Gastrocnemius medialis (tissue), 4 donors: ENCODE data around the gene HMG20A. TPM values are rescaled to one million over a fixed set of nuclear protein-coding genes. Genes with fewer than 3 reads are reported as not detected.

Source experiments
- ATAC-seq, 2 donors: fragments of 150-250 bp; one replicate each; pipeline ENCODE4 v1.9.1; 2016
- DNase-seq, 2 donors: peaks; one replicate each; pipeline ENCODE4 v3.0.0-alpha.2; 2019
- H3K27ac ChIP-seq, 4 donors: fragments of 200-600 bp; sonication (generic); 1 replicate in 1 of 4; 2 replicates in 3 of 4; pipeline ENCODE4 v1.5.1; 2016 to 2018; ENCODE audit warnings: mild to moderate bottlenecking in 2 of 4, moderate library complexity in 1 of 4
- H3K27me3 ChIP-seq, 3 donors: fragments of 200-600 bp; sonication (generic) in 2 of 3; 1 replicate in 1 of 3; 2 replicates in 2 of 3; pipeline versions ENCODE4 v1.5.1 to v1.6.0; 2016 to 2019; ENCODE audit warnings: mild to moderate bottlenecking in 1 of 3, moderate library complexity in 1 of 3
- H3K36me3 ChIP-seq, 2 donors: fragments of 200-600 bp; sonication (generic) in 1 of 2; one replicate each; pipeline ENCODE4 v1.5.1; 2017 to 2018
- H3K4me1 ChIP-seq, 2 donors: fragments of 200-600 bp; sonication (generic) in 1 of 2; one replicate each; pipeline ENCODE4 v1.5.1; 2016 to 2017; ENCODE audit warnings: mild to moderate bottlenecking in 2 of 2
- H3K4me3 ChIP-seq, 4 donors: fragments of 200-600 bp; sonication (generic) in 3 of 4; 1 replicate in 1 of 4; 2 replicates in 3 of 4; pipeline ENCODE4 v1.5.1; 2016 to 2019; ENCODE audit warnings: mild to moderate bottlenecking in 2 of 4
- H3K9me3 ChIP-seq, 3 donors: fragments of 200-600 bp; sonication (generic) in 2 of 3; 1 replicate in 1 of 3; 2 replicates in 2 of 3; pipeline ENCODE4 v1.5.1; 2016 to 2019
- POLR2A ChIP-seq, 2 donors: fragments of 450-650 bp; IDR thresholded peaks; one replicate each; pipeline ENCODE4 v1.6.1; 2017; ENCODE audit warnings: antibody characterized with exemption in 2 of 2, mild to moderate bottlenecking in 2 of 2, moderate library complexity in 2 of 2
- in situ Hi-C, 4 donors: fragments of 200-750 bp; cut with MboI; loops; one replicate each; pipeline versions ENCODE4 v1.15.0 to v1.8.0; 2017; ENCODE audit warnings: low sequenced_read_pairs in 4 of 4
- intact Hi-C: fragments of 100-400 bp; cut with DNase I; formaldehyde crosslinking; loops from one replicate; pipeline ENCODE4 v1.15.1; 2023; ENCODE audit warnings: low total_unique reads
- total RNA-seq, 4 donors: library from RNA; depleted of rRNA; stranded (reverse); fragments of >200 nt; gene quantifications; one replicate each; pipeline versions ENCODE4 v1.1.0 to v1.2.3, GENCODE V29; 2016
- TF ChIP-seq, protein P1 (sequence below), 5 experiments: fragments of 450-650 bp in 3 of 5; fragments of 200-600 bp in 2 of 5; sonication (generic) in 2 of 5; IDR thresholded peaks in 4 of 5; conservative IDR thresholded peaks in 1 of 5; 1 replicate in 4 of 5; 2 replicates in 1 of 5; pipeline ENCODE4 v1.5.1; 2016 to 2019; ENCODE audit warnings: antibody characterized with exemption in 5 of 5, mild to moderate bottlenecking in 3 of 5, moderate library complexity in 3 of 5

The HMG20A gene
- total RNA-seq, 4 donors from 2014 or later: 17.7 to 39.6 (median 29.9) TPM

GRCh38 chr15:77456746-77457145 is 36.1 kb downstream of the HMG20A start:
- H3K4me1 ChIP-seq: peaks cover 25 to 30% of the 10 kb centered on the region in 2 donors
- intact Hi-C loops: no loop called here
- TF ChIP-seq POLR2A (IDR thresholded peaks at IDR 0.05): no peak
- TF ChIP-seq, protein P1, sequence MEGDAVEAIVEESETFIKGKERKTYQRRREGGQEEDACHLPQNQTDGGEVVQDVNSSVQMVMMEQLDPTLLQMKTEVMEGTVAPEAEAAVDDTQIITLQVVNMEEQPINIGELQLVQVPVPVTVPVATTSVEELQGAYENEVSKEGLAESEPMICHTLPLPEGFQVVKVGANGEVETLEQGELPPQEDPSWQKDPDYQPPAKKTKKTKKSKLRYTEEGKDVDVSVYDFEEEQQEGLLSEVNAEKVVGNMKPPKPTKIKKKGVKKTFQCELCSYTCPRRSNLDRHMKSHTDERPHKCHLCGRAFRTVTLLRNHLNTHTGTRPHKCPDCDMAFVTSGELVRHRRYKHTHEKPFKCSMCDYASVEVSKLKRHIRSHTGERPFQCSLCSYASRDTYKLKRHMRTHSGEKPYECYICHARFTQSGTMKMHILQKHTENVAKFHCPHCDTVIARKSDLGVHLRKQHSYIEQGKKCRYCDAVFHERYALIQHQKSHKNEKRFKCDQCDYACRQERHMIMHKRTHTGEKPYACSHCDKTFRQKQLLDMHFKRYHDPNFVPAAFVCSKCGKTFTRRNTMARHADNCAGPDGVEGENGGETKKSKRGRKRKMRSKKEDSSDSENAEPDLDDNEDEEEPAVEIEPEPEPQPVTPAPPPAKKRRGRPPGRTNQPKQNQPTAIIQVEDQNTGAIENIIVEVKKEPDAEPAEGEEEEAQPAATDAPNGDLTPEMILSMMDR (IDR thresholded peaks at IDR 0.05 in 4 of 5, conservative IDR thresholded peaks at IDR 0.05 in 1 of 5): no peak

GRCh38 chr15:77457191-77457904 is 36.7 kb downstream of the HMG20A start:
- Histone ChIP-seq H3K36me3 (peaks cover 0 to 13% of the 10 kb centered on the region in 2 donors), H3K27ac (no peak overlapping the region), H3K9me3 (no peaks in the 10 kb centered on the region), H3K4me3 (no peak overlapping the region), H3K27me3 (no peaks in the 10 kb centered on the region), H3K4me1 (peaks cover 25 to 34% of the 10 kb centered on the region in 2 donors)
- intact Hi-C loops (no loop called here), in situ Hi-C loops (no loop called here)
- ATAC-seq (no peak), DNase-seq (no peak)
- TF ChIP-seq POLR2A (IDR thresholded peaks at IDR 0.05): no peak
- TF ChIP-seq, protein P1 (IDR thresholded peaks at IDR 0.05 in 4 of 5, conservative IDR thresholded peaks at IDR 0.05 in 1 of 5): no peak

More at GRCh38 chr15:77456746-77457145, 36.1 kb downstream of the HMG20A start:
- Histone ChIP-seq H3K36me3 (peaks cover 0 to 13% of the 10 kb centered on the region in 2 donors), H3K4me3 (no peak overlapping the region), H3K27ac (no peak overlapping the region), H3K9me3 (no peaks in the 10 kb centered on the region), H3K27me3 (no peaks in the 10 kb centered on the region)
- in situ Hi-C loops: no loop called here
- DNase-seq: no peak
- ATAC-seq: no peak

DNA sequence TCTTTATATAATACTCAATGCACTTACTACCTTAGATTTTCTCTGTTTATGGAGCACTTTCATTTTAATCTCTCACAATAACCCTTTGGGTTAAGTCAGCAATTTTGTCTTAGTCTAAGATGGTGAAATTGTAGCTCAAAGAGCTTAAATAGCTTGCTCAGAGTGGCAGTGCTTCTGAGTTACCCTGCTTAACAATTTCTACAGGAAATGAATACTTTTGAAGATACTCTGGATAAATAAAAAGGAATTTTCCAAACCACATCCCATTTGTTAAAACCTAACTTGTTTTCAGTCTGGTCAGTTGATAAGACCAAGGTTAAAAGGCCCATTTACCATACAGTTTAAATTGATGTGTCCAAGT is 37.2 kb downstream of the HMG20A start:
- Histone ChIP-seq H3K36me3 (peaks cover 0 to 13% of the 10 kb centered on the region in 2 donors), H3K4me3 (no peak overlapping the region), H3K9me3 (no peaks in the 10 kb centered on the region), H3K27me3 (no peaks in the 10 kb centered on the region), H3K4me1 (peaks cover 25 to 35% of the 10 kb centered on the region in 2 donors), H3K27ac (no peak overlapping the region)
- no peak for DNase-seq
- in situ Hi-C loops: no loop called here
- TF ChIP-seq POLR2A (IDR thresholded peaks at IDR 0.05): no peak
- TF ChIP-seq, protein P1 (IDR thresholded peaks at IDR 0.05 in 4 of 5, conservative IDR thresholded peaks at IDR 0.05 in 1 of 5): no peak
- ATAC-seq: no peak
- intact Hi-C loops: no loop called here

GRCh38 chr15:77459031-77459430 is 38.3 kb downstream of the HMG20A start:
- no peaks in the 10 kb centered on the region for H3K9me3 ChIP-seq
- DNase-seq: no peak
- TF ChIP-seq, protein P1 (IDR thresholded peaks at IDR 0.05 in 4 of 5, conservative IDR thresholded peaks at IDR 0.05 in 1 of 5): no peak
- no peak for TF ChIP-seq POLR2A (IDR thresholded peaks at IDR 0.05)
- in situ Hi-C loops: no loop called here
- H3K27ac ChIP-seq: no peak overlapping the region
- peaks cover 0 to 17% of the 10 kb centered on the region in 2 donors for H3K36me3 ChIP-seq
- no peak for ATAC-seq
- no peaks in the 10 kb centered on the region for H3K27me3 ChIP-seq
- H3K4me3 ChIP-seq: no peak overlapping the region
- intact Hi-C loops: no loop called here
- peaks cover 16 to 33% of the 10 kb centered on the region in 2 donors for H3K4me1 ChIP-seq
